ENCODE measurements around the gene CIDEB. TPM values are rescaled to one million over a fixed set of nuclear protein-coding genes. Genes with fewer than 3 reads are reported as not detected.

Gene CIDEB
- total RNA-seq, 1 experiment from 2014 or later: not detected

DNA sequence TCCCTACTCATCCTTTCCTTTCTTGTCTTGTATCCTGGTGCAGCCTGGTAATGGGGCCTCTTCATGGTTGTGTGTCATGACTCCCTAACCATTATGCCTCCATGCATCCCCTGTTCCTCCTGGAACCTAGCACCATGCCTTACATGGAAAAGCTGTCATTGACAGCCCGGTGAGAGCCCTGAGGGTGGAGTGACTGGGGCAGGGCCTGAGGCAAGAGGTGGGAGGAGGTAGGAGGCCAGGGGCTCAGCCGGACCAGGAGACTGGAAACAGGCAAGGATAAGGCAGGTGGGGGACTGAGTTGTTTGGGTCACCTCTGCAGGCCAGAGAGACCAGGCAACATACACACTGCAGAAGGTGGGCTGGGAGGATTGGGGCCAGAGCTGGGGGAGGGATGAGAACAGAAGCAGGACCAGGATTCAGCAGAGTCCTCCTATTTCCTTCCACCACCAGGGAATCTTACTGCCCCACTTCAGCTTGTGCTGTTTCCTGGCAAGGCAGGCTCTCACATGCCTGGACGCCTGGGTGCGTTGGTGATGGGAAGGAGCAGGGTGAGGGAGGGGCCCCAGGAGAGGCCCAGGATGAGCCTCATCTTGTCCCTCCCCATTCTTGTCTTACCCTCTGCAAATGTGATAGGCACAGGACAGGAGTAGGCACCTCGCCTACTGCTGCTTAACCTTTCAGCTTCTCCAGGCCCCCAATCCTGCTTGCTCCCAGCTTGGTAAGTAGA, 1.9 kb upstream of the CIDEB start, which contains the start of gene LTB4R2:
Gene LTB4R2 (plus strand): TSS at position 603 of the 727 bp plus-strand sequence. CDS start 525 bp downstream, outside the sequence.
- H3K9ac ChIP-seq (ENCODE audit: extremely low read depth, insufficient read length, low read length): no peak within 1 kb of the TSS
- H3K23me2 ChIP-seq (ENCODE audit: insufficient read length, low read depth, low read length, poor library complexity, severe bottlenecking): no peaks in the 10 kb centered on the region
- Mint-ChIP-seq H3K27ac (peak within 1 kb of the TSS in 1 of 3 experiments; percentile 77; a peak in 2 of 7 replicates), H3K27me3 (ENCODE audit: low read depth) (peaks cover 4% of the 10 kb centered on the region), H3K9me3 (no peaks in the 10 kb centered on the region), H3K4me1 (peaks cover 5 to 6% of the 10 kb centered on the region in 2 experiments; a peak in 3 of 4 replicates), H3K36me3 (ENCODE audit: insufficient read depth in 1 of 3, low read depth in 3 of 3) (peaks cover 17 to 52% (median 32%) of the 10 kb centered on the region in 3 experiments), H3K4me3 (no peak within 1 kb of the TSS; a peak in 1 of 5 replicates)
- H2AK5ac ChIP-seq (ENCODE audit: insufficient read length, low read length): no peak within 1 kb of the TSS
- no peak within 1 kb of the TSS for H3K4ac ChIP-seq (ENCODE audit: low read depth, low read length)
- TF ChIP-seq, protein P1, sequence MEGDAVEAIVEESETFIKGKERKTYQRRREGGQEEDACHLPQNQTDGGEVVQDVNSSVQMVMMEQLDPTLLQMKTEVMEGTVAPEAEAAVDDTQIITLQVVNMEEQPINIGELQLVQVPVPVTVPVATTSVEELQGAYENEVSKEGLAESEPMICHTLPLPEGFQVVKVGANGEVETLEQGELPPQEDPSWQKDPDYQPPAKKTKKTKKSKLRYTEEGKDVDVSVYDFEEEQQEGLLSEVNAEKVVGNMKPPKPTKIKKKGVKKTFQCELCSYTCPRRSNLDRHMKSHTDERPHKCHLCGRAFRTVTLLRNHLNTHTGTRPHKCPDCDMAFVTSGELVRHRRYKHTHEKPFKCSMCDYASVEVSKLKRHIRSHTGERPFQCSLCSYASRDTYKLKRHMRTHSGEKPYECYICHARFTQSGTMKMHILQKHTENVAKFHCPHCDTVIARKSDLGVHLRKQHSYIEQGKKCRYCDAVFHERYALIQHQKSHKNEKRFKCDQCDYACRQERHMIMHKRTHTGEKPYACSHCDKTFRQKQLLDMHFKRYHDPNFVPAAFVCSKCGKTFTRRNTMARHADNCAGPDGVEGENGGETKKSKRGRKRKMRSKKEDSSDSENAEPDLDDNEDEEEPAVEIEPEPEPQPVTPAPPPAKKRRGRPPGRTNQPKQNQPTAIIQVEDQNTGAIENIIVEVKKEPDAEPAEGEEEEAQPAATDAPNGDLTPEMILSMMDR (conservative IDR thresholded peaks at IDR 0.05): no peak
- H3T11ph ChIP-seq (ENCODE audit: low read length): no peak within 1 kb of the TSS
- no peak within 1 kb of the TSS for H3K56ac ChIP-seq (ENCODE audit: insufficient read length, low read depth, low read length)
- no peak within 1 kb of the TSS for H4K91ac ChIP-seq (ENCODE audit: insufficient read length, low read depth, low read length)
- no peak within 1 kb of the TSS for H3K23ac ChIP-seq (ENCODE audit: insufficient read length, low read depth, low read length)
- no peaks in the 10 kb centered on the region for H4K20me1 ChIP-seq (ENCODE audit: control insufficient read depth, insufficient read depth, insufficient read length)
- H3K18ac ChIP-seq (ENCODE audit: insufficient read length, low read depth, low read length): no peak within 1 kb of the TSS
- no peak within 1 kb of the TSS for H4K8ac ChIP-seq (replicated peaks; ENCODE audit: insufficient read length, low read depth, low read length)
- no peaks in the 10 kb centered on the region for H3K4me1 ChIP-seq (ENCODE audit: insufficient read depth, low read length)
- WGBS (ENCODE audit: extremely low coverage, insufficient read length, low lambda C conversion rate): no CpG with 5 or more reads among the region's 5 CpGs
- H3K27me3 ChIP-seq (ENCODE audit: insufficient read depth, low read length): no peaks in the 10 kb centered on the region
- no peaks in the 10 kb centered on the region for H3K79me2 ChIP-seq (ENCODE audit: insufficient read depth, low read length)
- no peaks in the 10 kb centered on the region for H3K79me1 ChIP-seq (ENCODE audit: insufficient read depth, low read depth, low read length, poor library complexity, severe bottlenecking)
- H3K4me2 ChIP-seq (ENCODE audit: insufficient read depth, insufficient read length, low read length): no peak within 1 kb of the TSS
- no peak within 1 kb of the TSS for H2BK15ac ChIP-seq (ENCODE audit: low read depth, low read length)
- H2BK120ac ChIP-seq (ENCODE audit: low read depth, low read length, poor library complexity, severe bottlenecking): no peak within 1 kb of the TSS
- H2AFZ ChIP-seq (ENCODE audit: low read length): no peak within 1 kb of the TSS
- H3K9me3 ChIP-seq (ENCODE audit: control insufficient read depth, low read depth, low read length): no peaks in the 10 kb centered on the region
- no peak within 1 kb of the TSS for H2BK12ac ChIP-seq (ENCODE audit: insufficient read length, low read depth, low read length)
- no peak for DNase-seq
- H3K14ac ChIP-seq (ENCODE audit: insufficient read depth, low read length): no peak within 1 kb of the TSS
- no peak within 1 kb of the TSS for H2BK20ac ChIP-seq (ENCODE audit: low read depth, low read length, poor library complexity, severe bottlenecking)
- no peak within 1 kb of the TSS for H2BK5ac ChIP-seq (ENCODE audit: insufficient read length, low read length)
- H4K5ac ChIP-seq (ENCODE audit: insufficient read length, low read depth, low read length): no peak within 1 kb of the TSS
- no peak within 1 kb of the TSS for H3K27ac ChIP-seq (ENCODE audit: insufficient read length, low read depth, low read length)
